GM21526 (cell line): ENCODE data around the gene RELT.

Experiments used
- ATAC-seq: cut with Tn5 transposase; IDR thresholded peaks from one replicate; pipeline ENCODE4 v1.9.1; 2021; ENCODE audit warnings: moderate library complexity; ENCODE audit not compliant: unreplicated experiment, low FRiP score

The RELT gene

GRCh38 chr11:73389916-73390315 lies 13.7 kb downstream of the RELT start:
- ATAC-seq: no peak

- no peak for ATAC-seq
Measured at GRCh38 chr11:73390601-73391565, 14.7 kb downstream of the RELT start.

GRCh38 chr11:73391665-73392064 lies 15.5 kb downstream of the RELT start:
- no peak for ATAC-seq

- ATAC-seq: no peak
Measured at GRCh38 chr11:73392108-73393010, 16.2 kb downstream of the RELT start.

GRCh38 chr11:73393011-73393380 lies 16.8 kb downstream of the RELT start:
- no peak for ATAC-seq

GRCh38 chr11:73393479-73394415 lies 17.5 kb downstream of the RELT start:
- ATAC-seq: no peak

GRCh38 chr11:73394416-73395296 lies 18.5 kb downstream of the RELT start:
- ATAC-seq: no peak

- no peak for ATAC-seq
Measured at GRCh38 chr11:73395297-73396208, 19.4 kb downstream of the RELT start.

- ATAC-seq: no peak
Measured at GRCh38 chr11:73396251-73396930, 20.2 kb downstream of the RELT start.

GRCh38 chr11:73396985-73397384 lies 20.8 kb downstream of the RELT start:
- ATAC-seq: no peak

- ATAC-seq: no peak
Measured at GRCh38 chr11:73397468-73398131, 21.4 kb downstream of the RELT start.

- ATAC-seq: no peak
Measured at GRCh38 chr11:73398132-73398526, 21.9 kb downstream of the RELT start.

GRCh38 chr11:73398721-73399120 lies 22.5 kb downstream of the RELT start:
- ATAC-seq: no peak

GRCh38 chr11:73399159-73399590 lies 23.0 kb downstream of the RELT start:
- no peak for ATAC-seq

GRCh38 chr11:73399636-73400035 lies 23.4 kb downstream of the RELT start:
- no peak for ATAC-seq

GRCh38 chr11:73400293-73400692 lies 24.1 kb downstream of the RELT start:
- no peak for ATAC-seq
